Transverse colon (tissue), 4 donors: Measurements from ENCODE around the gene BCL6B. TPM values are rescaled to one million over a fixed set of nuclear protein-coding genes. Genes with fewer than 3 reads are reported as not detected.

Source experiments
- DNase-seq: peaks from one replicate; pipeline ENCODE4 v3.0.0-alpha.2; 2019
- H3K27ac ChIP-seq, 4 donors: fragments of 200-600 bp; sonication (generic); 2 replicates each; pipeline ENCODE4 v1.5.1; 2016 to 2018; ENCODE audit warnings: inconsistent platforms in 4 of 4
- H3K27me3 ChIP-seq: fragments of 200-600 bp; sonication (generic); 2 replicates; pipeline ENCODE4 v1.5.1; 2017; ENCODE audit warnings: inconsistent platforms
- H3K36me3 ChIP-seq, 4 donors: fragments of 200-600 bp; sonication (generic); 2 replicates each; pipeline ENCODE4 v1.5.1; 2017 to 2019; ENCODE audit warnings: inconsistent platforms in 4 of 4
- H3K4me1 ChIP-seq, 4 donors: fragments of 200-600 bp; sonication (generic); 2 replicates each; pipeline ENCODE4 v1.5.1; 2017 to 2020; ENCODE audit warnings: inconsistent platforms in 4 of 4
- H3K4me3 ChIP-seq, 4 donors: fragments of 200-600 bp; sonication (generic); 1 replicate in 1 of 4; 2 replicates in 3 of 4; pipeline versions ENCODE4 v1.5.1 to v1.6.1; 2017 to 2019; ENCODE audit warnings: inconsistent platforms in 4 of 4
- H3K9me3 ChIP-seq, 2 donors: fragments of 200-600 bp; sonication (generic); 2 replicates each; pipeline ENCODE4 v1.5.1; 2017 to 2019; ENCODE audit warnings: inconsistent platforms in 2 of 2
- CTCF ChIP-seq, 5 experiments: fragments of 200-600 bp in 3 of 5; fragments of 450-650 bp in 2 of 5; sonication (generic) in 3 of 5; IDR thresholded peaks; 1 replicate in 2 of 5; 2 replicates in 3 of 5; pipeline ENCODE4 v1.5.1; 2016 to 2017; ENCODE audit warnings: antibody characterized with exemption in 5 of 5, inconsistent platforms in 3 of 5, mild to moderate bottlenecking in 2 of 5, moderate library complexity in 1 of 5
- EP300 ChIP-seq: sonication (generic); formaldehyde crosslinking; IDR thresholded peaks from one replicate; pipeline ENCODE4 v1.6.1; 2017; ENCODE audit warnings: antibody characterized with exemption, low read depth
- POLR2A ChIP-seq: fragments of 450-650 bp; IDR thresholded peaks from one replicate; pipeline ENCODE4 v1.6.1; 2016; ENCODE audit warnings: antibody characterized with exemption, mild to moderate bottlenecking, moderate library complexity
- POLR2AphosphoS5 ChIP-seq, 3 donors: sonication (generic); formaldehyde crosslinking; IDR thresholded peaks; one replicate each; pipeline ENCODE4 v1.6.1; 2016; ENCODE audit warnings: antibody characterized with exemption in 3 of 3
- WGBS, 2 donors: methylation state at CpG; one replicate each; pipeline ENCODE4 v1.1.5; 2018; ENCODE audit warnings: low coverage in 1 of 2; 5-methylcytosine and 5-hydroxymethylcytosine counted together
- in situ Hi-C, 4 donors: fragments of 200-750 bp; cut with MboI; loops; one replicate each; pipeline versions ENCODE4 v1.15.0 to v1.15.1; 2017; ENCODE audit warnings: low sequenced_read_pairs in 3 of 4, low pct_ligation_motif_present in 1 of 4, low pct_unique_long_range_greater_than_20kb in 1 of 4
- intact Hi-C: fragments of 100-400 bp; cut with DNase I; formaldehyde crosslinking; loops from one replicate; pipeline ENCODE4 v1.15.1; 2023; ENCODE audit warnings: low total_unique reads
- total RNA-seq, 4 donors: library from RNA; depleted of rRNA; stranded (reverse); fragments of >200 nt; gene quantifications; one replicate each; pipeline ENCODE4 v1.1.0, GENCODE V29; 2016

BCL6B gene
- total RNA-seq, 4 donors from 2014 or later, result 0.32 to 1.8 (median 0.82) TPM; not detected in 1

GRCh38 chr17:7024402-7024785 is 1.5 kb downstream of the BCL6B start:
- intact Hi-C loops (no loop called here), in situ Hi-C loops (loop anchor here in 2 of 4 donors (25.0 kb wide), 2 partner anchors 362 to 387 kb away; partner anchors contain the start of genes C17orf100 (in 1 of the 2), KIAA0753 (in 1 of the 2), MED31 (in 1 of the 2) and TXNDC17 (in 1 of the 2))
- Histone ChIP-seq H3K36me3 (no peaks in the 10 kb centered on the region), H3K27me3 (peaks cover 12% of the 10 kb centered on the region), H3K4me1 (peaks cover 11 to 28% (median 24%) of the 10 kb centered on the region in 4 donors), H3K9me3 (no peaks in the 10 kb centered on the region), H3K4me3 (no peak overlapping the region), H3K27ac (peak overlapping the region in 1 of 4 donors; percentile 68)
- TF ChIP-seq POLR2AphosphoS5 (IDR thresholded peaks at IDR 0.05) (no peak), EP300 (no peak), POLR2A (no peak), CTCF (IDR thresholded peaks at IDR 0.05) (no peak)
- no peak for DNase-seq
- 73% methylated on average over 5 of the region's 8 CpGs; no CpG with 5 or more reads in 1 of the 2 donors for WGBS, 2 donors

- no peak overlapping the region for H3K4me3 ChIP-seq
- no peak overlapping the region for H3K27ac ChIP-seq
- H3K27me3 ChIP-seq, result peaks cover 12% of the 10 kb centered on the region
- H3K4me1 ChIP-seq, result peaks cover 8 to 26% (median 24%) of the 10 kb centered on the region in 4 donors
- H3K36me3 ChIP-seq, result no peaks in the 10 kb centered on the region
- in situ Hi-C loops (loop anchor here in 3 of 4 donors (25.0 kb wide), 2 partner anchors 262 to 312 kb away; partner anchors contain the start of genes SLC2A4 (in 2 of the 3), YBX2 (in 2 of the 3), ACAP1 (in 1 of the 3) and NEURL4 (in 1 of the 3)), intact Hi-C loops (no loop called here)
- no peaks in the 10 kb centered on the region for H3K9me3 ChIP-seq
- no peak for TF ChIP-seq EP300
- TF ChIP-seq POLR2A, result no peak
- TF ChIP-seq POLR2AphosphoS5 (IDR thresholded peaks at IDR 0.05), result no peak
- TF ChIP-seq CTCF (IDR thresholded peaks at IDR 0.05), result no peak
- no peak for DNase-seq
- 100% methylated on average over 1 of the region's 1 CpG for WGBS, 2 donors
Observed at GRCh38 chr17:7025245-7025644, 2.4 kb downstream of the BCL6B start.

DNA sequence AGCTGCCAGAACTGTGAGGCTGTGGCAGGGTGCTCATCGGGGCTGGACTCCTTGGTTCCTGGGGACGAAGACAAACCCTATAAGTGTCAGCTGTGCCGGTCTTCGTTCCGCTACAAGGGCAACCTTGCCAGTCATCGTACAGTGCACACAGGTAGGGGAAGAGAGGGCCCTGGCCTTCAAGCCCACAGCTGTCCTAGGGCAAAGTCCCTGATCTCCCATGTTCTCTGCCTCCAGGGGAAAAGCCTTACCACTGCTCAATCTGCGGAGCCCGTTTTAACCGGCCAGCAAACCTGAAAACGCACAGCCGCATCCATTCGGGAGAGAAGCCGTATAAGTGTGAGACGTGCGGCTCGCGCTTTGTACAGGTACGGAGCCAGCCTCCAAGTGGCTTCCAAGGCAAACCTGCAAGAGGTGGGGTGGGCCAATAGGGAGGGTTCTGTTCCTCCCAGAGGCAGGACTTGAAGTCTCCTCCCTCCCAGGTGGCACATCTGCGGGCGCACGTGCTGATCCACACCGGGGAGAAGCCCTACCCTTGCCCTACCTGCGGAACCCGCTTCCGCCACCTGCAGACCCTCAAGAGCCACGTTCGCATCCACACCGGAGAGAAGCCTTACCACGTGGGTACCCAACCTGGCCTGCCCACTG is 3.7 kb downstream of the BCL6B start:
- no peak for TF ChIP-seq POLR2A
- TF ChIP-seq EP300, result no peak
- in situ Hi-C loops (loop anchor here in 3 of 4 donors (25.0 kb wide), 2 partner anchors 261 to 311 kb away; partner anchors contain the start of genes SLC2A4 (in 2 of the 3), YBX2 (in 2 of the 3), ACAP1 (in 1 of the 3) and NEURL4 (in 1 of the 3)), intact Hi-C loops (no loop called here)
- Histone ChIP-seq H3K27me3 (peaks cover 12% of the 10 kb centered on the region), H3K4me1 (peaks cover 2 to 22% (median 21%) of the 10 kb centered on the region in 4 donors), H3K4me3 (no peak overlapping the region), H3K9me3 (no peaks in the 10 kb centered on the region), H3K27ac (no peak overlapping the region), H3K36me3 (no peaks in the 10 kb centered on the region)
- 96% methylated on average over 29 of the region's 29 CpGs; no CpG with 5 or more reads in 1 of the 2 donors for WGBS, 2 donors
- no peak for DNase-seq

GRCh38 chr17:7027335-7027734 is 4.5 kb downstream of the BCL6B start:
- H3K27ac ChIP-seq, result no peak overlapping the region
- no peak for DNase-seq
- H3K4me1 ChIP-seq, result peaks cover 0 to 15% (median 13%) of the 10 kb centered on the region in 4 donors
- H3K36me3 ChIP-seq, result no peaks in the 10 kb centered on the region
- no peaks in the 10 kb centered on the region for H3K9me3 ChIP-seq
- H3K4me3 ChIP-seq, result no peak overlapping the region
- no peak for TF ChIP-seq CTCF (IDR thresholded peaks at IDR 0.05)
- no peak for TF ChIP-seq EP300
- TF ChIP-seq POLR2A, result no peak
- no peak for TF ChIP-seq POLR2AphosphoS5 (IDR thresholded peaks at IDR 0.05)
- H3K27me3 ChIP-seq, result peaks cover 10% of the 10 kb centered on the region
- in situ Hi-C loops (loop anchor here in 3 of 4 donors (25.0 kb wide), 2 partner anchors 260 to 310 kb away; partner anchors contain the start of genes SLC2A4 (in 2 of the 3), YBX2 (in 2 of the 3), ACAP1 (in 1 of the 3) and NEURL4 (in 1 of the 3)), intact Hi-C loops (no loop called here)
- 88% methylated on average over 10 of the region's 13 CpGs; no CpG with 5 or more reads in 1 of the 2 donors for WGBS, 2 donors
